GM12801 (cell line): ENCODE data around the gene DPP7.

Experiments
- CTCF ChIP-seq: IDR thresholded peaks from one replicate; pipeline ENCODE4 v1.5.1; 2011; ENCODE audit warnings: control low read depth; ENCODE audit not compliant: insufficient read length; ENCODE audit errors: extremely low read depth

Gene DPP7

GRCh38 chr9:137068539-137069507 is 45.7 kb downstream of the DPP7 start:
- TF ChIP-seq CTCF = no peak

GRCh38 chr9:137067860-137068538 is 46.5 kb downstream of the DPP7 start:
- TF ChIP-seq CTCF = no peak

GRCh38 chr9:137066096-137066861 is 48.3 kb downstream of the DPP7 start:
- TF ChIP-seq CTCF = no peak

- no peak for TF ChIP-seq CTCF
Observed at GRCh38 chr9:137065336-137065967, 49.1 kb downstream of the DPP7 start.

- TF ChIP-seq CTCF = no peak
Observed at GRCh38 chr9:137064880-137065164, 49.7 kb downstream of the DPP7 start.

- no peak for TF ChIP-seq CTCF
Observed at GRCh38 chr9:137064027-137064879, 50.3 kb downstream of the DPP7 start.
